Testis (tissue), 3 donors: ENCODE results near the gene GPR176. TPM values are rescaled to one million over a fixed set of nuclear protein-coding genes. Genes with fewer than 3 reads are reported as not detected.
"Not testable (repeated sequence)": the region's sequence is repeated elsewhere in the genome, so short reads cannot be mapped to it uniquely, and the experiment has no call there.

ENCODE experiments used
- DNase-seq: peaks from one replicate; pipeline ENCODE4 v3.0.0-alpha.2; 2019
- H3K27ac ChIP-seq, 2 donors: fragments of 200-600 bp; sonication (generic); one replicate each; pipeline ENCODE4 v1.5.1; 2019
- H3K27me3 ChIP-seq: fragments of 200-600 bp; sonication (generic); one replicate; pipeline ENCODE4 v1.5.1; 2019
- H3K36me3 ChIP-seq: fragments of 200-600 bp; sonication (generic); one replicate; pipeline ENCODE4 v1.5.1; 2017; ENCODE audit warnings: low read depth; ENCODE audit errors: missing control alignments
- H3K4me1 ChIP-seq: fragments of 200-600 bp; sonication (generic); one replicate; pipeline ENCODE4 v1.5.1; 2019
- H3K4me3 ChIP-seq, 2 donors: fragments of 200-600 bp; sonication (generic); one replicate each; pipeline ENCODE4 v1.5.1; 2017 to 2019
- H3K9me3 ChIP-seq: fragments of 200-600 bp; sonication (generic); one replicate; pipeline ENCODE4 v1.5.1; 2017
- CTCF ChIP-seq, 3 experiments: fragments of 450-650 bp in 2 of 3; fragments of 200-600 bp in 1 of 3; sonication (generic) in 1 of 3; IDR thresholded peaks; one replicate each; pipeline ENCODE4 v1.5.1; 2016 to 2019; ENCODE audit warnings: antibody characterized with exemption in 3 of 3, mild to moderate bottlenecking in 2 of 3, moderate library complexity in 1 of 3
- POLR2A ChIP-seq: fragments of 450-650 bp; IDR thresholded peaks from one replicate; pipeline ENCODE4 v1.6.1; 2017; ENCODE audit warnings: antibody characterized with exemption, mild to moderate bottlenecking, moderate library complexity
- WGBS, 2 donors: methylation state at CpG; one replicate each; pipeline ENCODE4 v1.1.5; 2018; 5-methylcytosine and 5-hydroxymethylcytosine counted together
- intact Hi-C: fragments of 100-400 bp; cut with DNase I; formaldehyde crosslinking; loops from one replicate; pipeline ENCODE4 v1.15.1; 2023; ENCODE audit warnings: low total_unique reads
- polyA plus RNA-seq: library from polyadenylated mRNA; stranded (reverse); fragments of 350-450 nt; fragmentation: Illumina TruSeq; extraction: RNeasy Lipid Tissue Mini Kit (QIAGEN cat#74804); gene quantifications from one replicate; pipeline ENCODE4 v1.2.3, GENCODE V29; 2014; ENCODE audit warnings: low read depth, low replicate concordance; ENCODE audit not compliant: insufficient read depth
- total RNA-seq, 2 donors: library from RNA; depleted of rRNA; stranded (reverse); fragments of >200 nt; gene quantifications; one replicate each; pipeline ENCODE4 v1.2.3, GENCODE V29; 2016

GPR176 gene
- total and polyA plus RNA-seq, 3 donors from 2014 or later = 22.0 to 34.1 (median 23.1) TPM

- 90 to 100% methylated on average over 1 of the region's 1 CpG for WGBS, 2 donors
- no peak overlapping the region for H3K27ac ChIP-seq
- intact Hi-C loops = no loop called here
These were observed 105.6 kb downstream of the GPR176 start for GRCh38 chr15:39814489-39814888.

GRCh38 chr15:39812651-39813050, 107.4 kb downstream of the GPR176 start:
- H3K27ac ChIP-seq, intact Hi-C loops, H3K4me1 ChIP-seq, H3K9me3 ChIP-seq, DNase-seq, H3K27me3 ChIP-seq, H3K36me3 ChIP-seq, H3K4me3 ChIP-seq: not testable (repeated sequence)
- WGBS, 2 donors = 95 to 98% methylated on average over 3 of the region's 3 CpGs

More at GRCh38 chr15:39814489-39814888, 105.6 kb downstream of the GPR176 start:
- TF ChIP-seq POLR2A (no peak), CTCF (IDR thresholded peaks at IDR 0.05) (no peak)
- H3K4me3 ChIP-seq = no peak overlapping the region
- H3K27me3 ChIP-seq = no peaks in the 10 kb centered on the region
- H3K9me3 ChIP-seq = no peaks in the 10 kb centered on the region
- no peaks in the 10 kb centered on the region for H3K36me3 ChIP-seq
- peaks cover 7% of the 10 kb centered on the region for H3K4me1 ChIP-seq
- DNase-seq = no peak

- Histone ChIP-seq H3K4me3 (no peak overlapping the region), H3K27ac (no peak overlapping the region), H3K27me3 (no peaks in the 10 kb centered on the region), H3K4me1 (no peaks in the 10 kb centered on the region), H3K36me3 (no peaks in the 10 kb centered on the region), H3K9me3 (no peaks in the 10 kb centered on the region)
- 63 to 78% methylated on average over 3 of the region's 3 CpGs for WGBS, 2 donors
- TF ChIP-seq POLR2A (no peak), CTCF (IDR thresholded peaks at IDR 0.05) (no peak)
- intact Hi-C loops = no loop called here
- DNase-seq = no peak
These were observed 111.2 kb downstream of the GPR176 start for GRCh38 chr15:39808909-39809308.

GRCh38 chr15:39807791-39808190, 112.3 kb downstream of the GPR176 start:
- TF ChIP-seq CTCF (IDR thresholded peaks at IDR 0.05) (no peak), POLR2A (no peak)
- DNase-seq = no peak
- Histone ChIP-seq H3K9me3 (no peaks in the 10 kb centered on the region), H3K27me3 (no peaks in the 10 kb centered on the region), H3K4me1 (no peaks in the 10 kb centered on the region), H3K36me3 (no peaks in the 10 kb centered on the region), H3K27ac (no peak overlapping the region), H3K4me3 (no peak overlapping the region)
- intact Hi-C loops = no loop called here
- 88 to 93% methylated on average over 4 of the region's 4 CpGs for WGBS, 2 donors

- intact Hi-C loops = no loop called here
- TF ChIP-seq POLR2A = no peak
- TF ChIP-seq CTCF (IDR thresholded peaks at IDR 0.05) = no peak
- H3K27ac ChIP-seq = no peak overlapping the region
- H3K36me3 ChIP-seq = no peaks in the 10 kb centered on the region
- H3K4me3 ChIP-seq = no peak overlapping the region
- H3K9me3 ChIP-seq = no peaks in the 10 kb centered on the region
- no peak for DNase-seq
- H3K27me3 ChIP-seq = no peaks in the 10 kb centered on the region
- H3K4me1 ChIP-seq = no peaks in the 10 kb centered on the region
- WGBS, 2 donors = 81 to 89% methylated on average over 2 of the region's 2 CpGs
These were observed 116.0 kb downstream of the GPR176 start for GRCh38 chr15:39804026-39804425.
